HepG2 (cell line): ENCODE measurements around the gene METRN. TPM values are rescaled to one million over a fixed set of nuclear protein-coding genes. Genes with fewer than 3 reads are reported as not detected.

Experiments used
- AKAP8 ChIP-seq: sonication (generic); formaldehyde crosslinking; IDR thresholded peaks from 2 replicates; pipeline ENCODE4 v1.5.1; 2020; ENCODE audit warnings: mild to moderate bottlenecking, missing genetic modification reagents
- ARNTL ChIP-seq: sonication (generic); formaldehyde crosslinking; IDR thresholded peaks from 2 replicates; pipeline ENCODE4 v1.4.0; 2020; ENCODE audit warnings: mild to moderate bottlenecking, missing genetic modification reagents
- BCL6 ChIP-seq: IDR thresholded peaks from 2 replicates; pipeline ENCODE4 v1.6.1; 2016; ENCODE audit warnings: missing genetic modification reagents, missing compliant biosample characterization
- HNF4G ChIP-seq, 2 experiments: sonication (generic) in 1 of 2; formaldehyde crosslinking in 1 of 2; IDR thresholded peaks; 2 replicates each; pipeline versions ENCODE4 v1.4.0 to v1.6.1; 2011 to 2020; ENCODE audit warnings: borderline replicate concordance in 2 of 2, low read depth in 2 of 2, mild to moderate bottlenecking in 2 of 2, low read length in 1 of 2, missing genetic modification reagents in 1 of 2, moderate library complexity in 1 of 2
- HNRNPL ChIP-seq: fragments of 200-400 bp; formaldehyde crosslinking; IDR thresholded peaks from 2 replicates; pipeline ENCODE4 v1.6.1; 2017; ENCODE audit warnings: mild to moderate bottlenecking, low read depth, low read length
- ISL2 ChIP-seq: sonication (generic); formaldehyde crosslinking; IDR thresholded peaks from 2 replicates; pipeline ENCODE4 v1.5.0; 2020; ENCODE audit warnings: missing genetic modification reagents
- PHF21A ChIP-seq: sonication (generic); formaldehyde crosslinking; IDR thresholded peaks from 2 replicates; pipeline ENCODE4 v1.5.0; 2020; ENCODE audit warnings: mild to moderate bottlenecking, missing genetic modification reagents
- RFX1 ChIP-seq: fragments of 450-650 bp; IDR thresholded peaks from 2 replicates; pipeline ENCODE4 v1.6.1; 2017
- RFXAP ChIP-seq: sonication (generic); formaldehyde crosslinking; IDR thresholded peaks from 2 replicates; pipeline ENCODE4 v1.4.0; 2020; ENCODE audit warnings: missing genetic modification reagents, borderline replicate concordance
- SP2 ChIP-seq: sonication (generic); formaldehyde crosslinking; IDR thresholded peaks from 2 replicates; pipeline ENCODE4 v1.5.1; 2020; ENCODE audit warnings: mild to moderate bottlenecking, missing genetic modification reagents
- ZKSCAN5 ChIP-seq: sonication (generic); formaldehyde crosslinking; IDR thresholded peaks from 2 replicates; pipeline ENCODE4 v1.5.1; 2020; ENCODE audit warnings: mild to moderate bottlenecking, missing genetic modification reagents
- ZMYM3 ChIP-seq: sonication (generic); formaldehyde crosslinking; IDR thresholded peaks from 2 replicates; pipeline ENCODE4 v1.5.1; 2020; ENCODE audit warnings: mild to moderate bottlenecking, missing genetic modification reagents
- ZNF230 ChIP-seq: sonication (generic); formaldehyde crosslinking; IDR thresholded peaks from 2 replicates; pipeline ENCODE4 v1.4.0; 2020; ENCODE audit warnings: mild to moderate bottlenecking, missing genetic modification reagents
- ZNF350 ChIP-seq: sonication (generic); formaldehyde crosslinking; IDR thresholded peaks from 2 replicates; pipeline ENCODE4 v1.4.0; 2020; ENCODE audit warnings: mild to moderate bottlenecking, low read depth, missing genetic modification reagents, borderline replicate concordance
- ZNF569 ChIP-seq: sonication (generic); formaldehyde crosslinking; IDR thresholded peaks from 2 replicates; pipeline ENCODE4 v1.5.0; 2020; ENCODE audit warnings: mild to moderate bottlenecking, missing genetic modification reagents, moderate library complexity, borderline replicate concordance
- ZNF670 ChIP-seq: sonication (generic); formaldehyde crosslinking; IDR thresholded peaks from 2 replicates; pipeline ENCODE4 v1.8.0; 2022; ENCODE audit warnings: mild to moderate bottlenecking, missing genetic modification reagents, borderline replicate concordance
- ZNF761 ChIP-seq: sonication (generic); formaldehyde crosslinking; conservative IDR thresholded peaks from 2 replicates; pipeline ENCODE4 v1.4.0; 2020; ENCODE audit warnings: mild to moderate bottlenecking, missing genetic modification reagents
- polyA plus RNA-seq, 8 experiments: library from polyadenylated mRNA; depleted of rRNA in 3 of 8; stranded (reverse) in 7 of 8; unstranded in 1 of 8; fragments of >200 nt; fragmentation: Illumina TruSeq in 4 of 8; extraction: Trizol in 4 of 8; gene quantifications; 2 replicates each; pipeline versions ENCODE4 v1.2.1 to v1.2.3, GENCODE V29; 2011 to 2016; ENCODE audit warnings: low read depth in 4 of 8, missing spikeins in 1 of 8, mixed read lengths in 1 of 8; ENCODE audit not compliant: insufficient read depth in 1 of 8
- total RNA-seq, 5 experiments: library from RNA; depleted of rRNA; stranded (reverse); fragments of >200 nt; fragmentation: Illumina TruSeq; extraction: Trizol; gene quantifications; 2 replicates each; pipeline ENCODE4 v1.2.3, GENCODE V29; 2016; ENCODE audit warnings: low read depth in 1 of 5
- TF ChIP-seq, protein P1 (sequence below): sonication (generic); formaldehyde crosslinking; IDR thresholded peaks from 2 replicates; pipeline ENCODE4 v1.9.0; 2022; ENCODE audit warnings: low read depth, missing genetic modification reagents
- TF ChIP-seq, protein P2 (sequence below): sonication (generic); formaldehyde crosslinking; conservative IDR thresholded peaks from 2 replicates; pipeline ENCODE4 v1.4.0; 2020; ENCODE audit warnings: mild to moderate bottlenecking, missing genetic modification reagents, moderate library complexity
- TF ChIP-seq, protein P3 (sequence below): IDR thresholded peaks from 2 replicates; pipeline ENCODE4 v1.4.0; 2020; ENCODE audit warnings: mild to moderate bottlenecking, missing genetic modification reagents

METRN gene
- total and polyA plus RNA-seq, 2 of the 13 experiments (the other 11 are each of a cell fraction or from before 2014, with no cell fraction given) = 25.5 to 46.1 TPM

DNA sequence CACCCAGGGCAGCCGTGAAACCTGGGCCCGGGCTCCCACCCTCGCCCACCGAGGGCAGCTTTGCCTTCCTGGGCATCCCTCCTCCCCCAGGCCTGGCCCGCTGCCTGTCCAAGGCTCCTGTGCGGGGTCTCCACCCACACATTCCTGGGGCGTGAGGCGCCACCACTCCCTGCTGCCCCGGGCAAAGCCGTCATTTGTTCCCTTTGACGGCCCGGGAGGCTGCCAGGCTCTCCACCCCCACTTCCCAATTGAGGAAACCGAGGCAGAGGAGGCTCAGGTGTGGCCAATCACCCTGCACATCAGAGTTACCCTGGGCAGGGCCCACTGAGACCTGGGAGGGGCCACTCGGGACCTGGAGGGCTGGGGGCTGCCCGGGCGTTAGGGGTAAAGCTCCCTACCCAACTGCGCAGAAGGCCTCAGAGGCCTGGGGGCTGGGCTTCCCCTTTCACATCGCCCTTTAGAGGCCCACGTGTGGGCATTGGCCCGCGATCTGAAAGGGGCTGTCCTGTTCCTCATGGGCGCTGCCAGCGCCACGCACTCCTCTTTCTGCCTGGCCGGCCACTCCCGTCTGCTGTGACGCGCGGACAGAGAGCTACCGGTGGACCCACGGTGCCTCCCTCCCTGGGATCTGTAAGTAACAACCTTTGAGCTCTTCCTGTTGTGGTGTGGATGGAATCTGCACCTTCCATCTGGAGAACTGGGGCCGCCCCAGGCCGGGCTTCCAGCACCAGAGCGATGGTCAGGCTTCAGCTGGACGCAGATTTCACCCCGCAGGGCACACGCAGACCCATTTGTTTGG, 45.8 kb downstream of the METRN start, which contains the start of gene MSLN (continued):
- TF ChIP-seq ZNF761 (CRISPR knock-in tag) (no peak), HNF4G (IDR thresholded peaks at IDR 0.05; ENCODE audit: borderline replicate concordance, low read depth, low read length) (peak; percentile 59), HNF4G (CRISPR knock-in tag; IDR thresholded peaks at IDR 0.05; ENCODE audit: borderline replicate concordance, low read depth) (no peak; the same call in 1 of the 2 replicates), BCL6 (CRISPR knock-in tag) (no peak), RFXAP (CRISPR knock-in tag) (no peak), ZNF569 (CRISPR knock-in tag) (no peak), ZNF350 (CRISPR knock-in tag) (no peak; the same call in 1 of the 2 replicates), ZKSCAN5 (CRISPR knock-in tag) (no peak), ISL2 (CRISPR knock-in tag) (0 out of 2 replicates have a peak, but pooled peaks have one; percentile 12), SP2 (CRISPR knock-in tag) (no peak), ZNF230 (CRISPR knock-in tag) (no peak), ZMYM3 (CRISPR knock-in tag) (no peak), ZNF670 (CRISPR knock-in tag) (no peak), HNRNPL (peak; percentile 63; the same call in 1 of the 2 replicates), PHF21A (no peak), AKAP8 (CRISPR knock-in tag) (0 out of 2 replicates have a peak, but pooled peaks have one; percentile 31), ARNTL (CRISPR knock-in tag) (peak; percentile 55; the same call in 1 of the 2 replicates), RFX1 (no peak)
- TF ChIP-seq, protein P1, sequence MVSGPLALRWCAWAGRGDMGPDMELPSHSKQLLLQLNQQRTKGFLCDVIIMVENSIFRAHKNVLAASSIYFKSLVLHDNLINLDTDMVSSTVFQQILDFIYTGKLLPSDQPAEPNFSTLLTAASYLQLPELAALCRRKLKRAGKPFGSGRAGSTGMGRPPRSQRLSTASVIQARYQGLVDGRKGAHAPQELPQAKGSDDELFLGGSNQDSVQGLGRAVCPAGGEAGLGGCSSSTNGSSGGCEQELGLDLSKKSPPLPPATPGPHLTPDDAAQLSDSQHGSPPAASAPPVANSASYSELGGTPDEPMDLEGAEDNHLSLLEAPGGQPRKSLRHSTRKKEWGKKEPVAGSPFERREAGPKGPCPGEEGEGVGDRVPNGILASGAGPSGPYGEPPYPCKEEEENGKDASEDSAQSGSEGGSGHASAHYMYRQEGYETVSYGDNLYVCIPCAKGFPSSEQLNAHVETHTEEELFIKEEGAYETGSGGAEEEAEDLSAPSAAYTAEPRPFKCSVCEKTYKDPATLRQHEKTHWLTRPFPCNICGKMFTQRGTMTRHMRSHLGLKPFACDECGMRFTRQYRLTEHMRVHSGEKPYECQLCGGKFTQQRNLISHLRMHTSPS = no peak
- TF ChIP-seq, protein P2, sequence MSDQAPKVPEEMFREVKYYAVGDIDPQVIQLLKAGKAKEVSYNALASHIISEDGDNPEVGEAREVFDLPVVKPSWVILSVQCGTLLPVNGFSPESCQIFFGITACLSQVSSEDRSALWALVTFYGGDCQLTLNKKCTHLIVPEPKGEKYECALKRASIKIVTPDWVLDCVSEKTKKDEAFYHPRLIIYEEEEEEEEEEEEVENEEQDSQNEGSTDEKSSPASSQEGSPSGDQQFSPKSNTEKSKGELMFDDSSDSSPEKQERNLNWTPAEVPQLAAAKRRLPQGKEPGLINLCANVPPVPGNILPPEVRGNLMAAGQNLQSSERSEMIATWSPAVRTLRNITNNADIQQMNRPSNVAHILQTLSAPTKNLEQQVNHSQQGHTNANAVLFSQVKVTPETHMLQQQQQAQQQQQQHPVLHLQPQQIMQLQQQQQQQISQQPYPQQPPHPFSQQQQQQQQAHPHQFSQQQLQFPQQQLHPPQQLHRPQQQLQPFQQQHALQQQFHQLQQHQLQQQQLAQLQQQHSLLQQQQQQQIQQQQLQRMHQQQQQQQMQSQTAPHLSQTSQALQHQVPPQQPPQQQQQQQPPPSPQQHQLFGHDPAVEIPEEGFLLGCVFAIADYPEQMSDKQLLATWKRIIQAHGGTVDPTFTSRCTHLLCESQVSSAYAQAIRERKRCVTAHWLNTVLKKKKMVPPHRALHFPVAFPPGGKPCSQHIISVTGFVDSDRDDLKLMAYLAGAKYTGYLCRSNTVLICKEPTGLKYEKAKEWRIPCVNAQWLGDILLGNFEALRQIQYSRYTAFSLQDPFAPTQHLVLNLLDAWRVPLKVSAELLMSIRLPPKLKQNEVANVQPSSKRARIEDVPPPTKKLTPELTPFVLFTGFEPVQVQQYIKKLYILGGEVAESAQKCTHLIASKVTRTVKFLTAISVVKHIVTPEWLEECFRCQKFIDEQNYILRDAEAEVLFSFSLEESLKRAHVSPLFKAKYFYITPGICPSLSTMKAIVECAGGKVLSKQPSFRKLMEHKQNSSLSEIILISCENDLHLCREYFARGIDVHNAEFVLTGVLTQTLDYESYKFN (CRISPR knock-in tag) = peak; percentile 62
- TF ChIP-seq, protein P3, sequence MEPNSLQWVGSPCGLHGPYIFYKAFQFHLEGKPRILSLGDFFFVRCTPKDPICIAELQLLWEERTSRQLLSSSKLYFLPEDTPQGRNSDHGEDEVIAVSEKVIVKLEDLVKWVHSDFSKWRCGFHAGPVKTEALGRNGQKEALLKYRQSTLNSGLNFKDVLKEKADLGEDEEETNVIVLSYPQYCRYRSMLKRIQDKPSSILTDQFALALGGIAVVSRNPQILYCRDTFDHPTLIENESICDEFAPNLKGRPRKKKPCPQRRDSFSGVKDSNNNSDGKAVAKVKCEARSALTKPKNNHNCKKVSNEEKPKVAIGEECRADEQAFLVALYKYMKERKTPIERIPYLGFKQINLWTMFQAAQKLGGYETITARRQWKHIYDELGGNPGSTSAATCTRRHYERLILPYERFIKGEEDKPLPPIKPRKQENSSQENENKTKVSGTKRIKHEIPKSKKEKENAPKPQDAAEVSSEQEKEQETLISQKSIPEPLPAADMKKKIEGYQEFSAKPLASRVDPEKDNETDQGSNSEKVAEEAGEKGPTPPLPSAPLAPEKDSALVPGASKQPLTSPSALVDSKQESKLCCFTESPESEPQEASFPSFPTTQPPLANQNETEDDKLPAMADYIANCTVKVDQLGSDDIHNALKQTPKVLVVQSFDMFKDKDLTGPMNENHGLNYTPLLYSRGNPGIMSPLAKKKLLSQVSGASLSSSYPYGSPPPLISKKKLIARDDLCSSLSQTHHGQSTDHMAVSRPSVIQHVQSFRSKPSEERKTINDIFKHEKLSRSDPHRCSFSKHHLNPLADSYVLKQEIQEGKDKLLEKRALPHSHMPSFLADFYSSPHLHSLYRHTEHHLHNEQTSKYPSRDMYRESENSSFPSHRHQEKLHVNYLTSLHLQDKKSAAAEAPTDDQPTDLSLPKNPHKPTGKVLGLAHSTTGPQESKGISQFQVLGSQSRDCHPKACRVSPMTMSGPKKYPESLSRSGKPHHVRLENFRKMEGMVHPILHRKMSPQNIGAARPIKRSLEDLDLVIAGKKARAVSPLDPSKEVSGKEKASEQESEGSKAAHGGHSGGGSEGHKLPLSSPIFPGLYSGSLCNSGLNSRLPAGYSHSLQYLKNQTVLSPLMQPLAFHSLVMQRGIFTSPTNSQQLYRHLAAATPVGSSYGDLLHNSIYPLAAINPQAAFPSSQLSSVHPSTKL (CRISPR knock-in tag) = 0 out of 2 replicates have a peak, but pooled peaks have one; percentile 14
